OCI-LY7 (cell line): ENCODE data around the gene MOSPD2. TPM values are rescaled to one million over a fixed set of nuclear protein-coding genes. Genes with fewer than 3 reads are reported as not detected.

ENCODE experiments used
- BruUV-seq: library from RNA; stranded (reverse); fragments of 400-500 nt; replicated peaks from 2 replicates; lab custom pipeline; 2021; lab: Mats Ljungman, UMichigan
- CTCF ChIA-PET: fragments of 300-600 bp; sonication (Branson Sonifier 250); formaldehyde crosslinking; loops from one replicate; lab custom pipeline; 2022; ENCODE audit warnings: antibody characterized with exemption; ENCODE audit not compliant: unreplicated experiment; lab: Charles Lee
- POLR2A ChIA-PET: fragments of 300-600 bp; sonication (Branson Sonifier 250); formaldehyde crosslinking; loops from one replicate; lab custom pipeline; 2022; ENCODE audit warnings: antibody characterized with exemption; lab: Charles Lee
- DNase-seq: peaks from one replicate; pipeline ENCODE4 v3.0.0-alpha.2; 2015; ENCODE audit warnings: low spot score
- H2AFZ ChIP-seq: fragments of 200-600 bp; sonication (generic), shearing (Covaris generic); 2 replicates; pipeline ENCODE4 v1.6.1; 2014; ENCODE audit warnings: mild to moderate bottlenecking, antibody characterized with exemption, low read length, moderate library complexity
- H3K27ac ChIP-seq: fragments of 200-600 bp; sonication (generic); 2 replicates; pipeline ENCODE4 v1.5.1; 2014; ENCODE audit warnings: mixed run types, low read depth, mild to moderate bottlenecking, moderate library complexity, low read length, inconsistent platforms; ENCODE audit not compliant: poor library complexity, severe bottlenecking
- H3K36me3 ChIP-seq: fragments of 200-600 bp; sonication (generic); 2 replicates; pipeline ENCODE4 v1.6.1; 2014; ENCODE audit warnings: mild to moderate bottlenecking, antibody characterized with exemption, low read length, moderate library complexity, mixed read lengths; ENCODE audit not compliant: insufficient read depth
- H3K4me1 ChIP-seq: fragments of 200-600 bp; sonication (generic); 2 replicates; pipeline ENCODE4 v1.5.1; 2014; ENCODE audit warnings: mild to moderate bottlenecking, low read length; ENCODE audit not compliant: insufficient read depth, poor library complexity, severe bottlenecking
- H3K4me2 ChIP-seq: fragments of 200-600 bp; sonication (generic); 2 replicates; pipeline ENCODE4 v1.6.1; 2014; ENCODE audit warnings: mild to moderate bottlenecking, low read length
- H3K4me3 ChIP-seq: fragments of 200-600 bp; sonication (generic); 2 replicates; pipeline ENCODE4 v1.5.1; 2014; ENCODE audit warnings: mild to moderate bottlenecking, low read depth, low read length; ENCODE audit not compliant: poor library complexity, severe bottlenecking
- H3K79me2 ChIP-seq: fragments of 200-600 bp; sonication (generic); 2 replicates; pipeline ENCODE4 v1.6.1; 2016; ENCODE audit warnings: low read depth, mild to moderate bottlenecking, low read length, moderate library complexity, mixed read lengths; ENCODE audit not compliant: insufficient read depth
- H3K9me2 ChIP-seq: fragments of 200-600 bp; sonication (generic); 2 replicates; pipeline ENCODE4 v1.6.1; 2016; ENCODE audit warnings: mild to moderate bottlenecking, low read length, mixed read lengths; ENCODE audit not compliant: insufficient read depth
- H3K9me3 ChIP-seq: fragments of 200-600 bp; sonication (generic); 2 replicates; pipeline ENCODE4 v1.6.1; 2014; ENCODE audit warnings: mild to moderate bottlenecking, mixed run types, low read length, mixed read lengths
- H4K20me1 ChIP-seq: fragments of 200-600 bp; sonication (generic); 2 replicates; pipeline ENCODE4 v1.6.1; 2014; ENCODE audit warnings: mild to moderate bottlenecking, antibody characterized with exemption, low read length, moderate library complexity, mixed read lengths; ENCODE audit not compliant: insufficient read depth
- EZH2phosphoT487 ChIP-seq: fragments of 200-600 bp; sonication (generic); IDR thresholded peaks from 2 replicates; pipeline ENCODE4 v1.6.1; 2018; ENCODE audit warnings: low read depth, borderline replicate concordance, mild to moderate bottlenecking, mixed run types, antibody characterized with exemption, low read length, moderate library complexity, mixed read lengths
- intact Hi-C: fragments of 100-400 bp; cut with micrococcal nuclease; formaldehyde crosslinking; loops from one replicate; pipeline ENCODE4 v1.10.0; 2022; ENCODE audit not compliant: unreplicated experiment
- total RNA-seq, 2 experiments: library from RNA; depleted of rRNA in 1 of 2; stranded (reverse); fragments of >200 nt in 1 of 2; shearing (Covaris generic) in 1 of 2; gene quantifications; 2 replicates each; pipeline ENCODE4 v1.2.3, GENCODE V29; 2014 to 2022
- TF ChIP-seq, protein P1 (sequence below): fragments of 200-600 bp; sonication (generic); conservative IDR thresholded peaks from 2 replicates; pipeline ENCODE4 v1.5.1; 2014; ENCODE audit warnings: mild to moderate bottlenecking, antibody characterized with exemption, low read length, moderate library complexity, mixed read lengths

MOSPD2 gene
- total RNA-seq, 2 experiments from 2014 or later, result 8.0 to 11.3 TPM

DNA sequence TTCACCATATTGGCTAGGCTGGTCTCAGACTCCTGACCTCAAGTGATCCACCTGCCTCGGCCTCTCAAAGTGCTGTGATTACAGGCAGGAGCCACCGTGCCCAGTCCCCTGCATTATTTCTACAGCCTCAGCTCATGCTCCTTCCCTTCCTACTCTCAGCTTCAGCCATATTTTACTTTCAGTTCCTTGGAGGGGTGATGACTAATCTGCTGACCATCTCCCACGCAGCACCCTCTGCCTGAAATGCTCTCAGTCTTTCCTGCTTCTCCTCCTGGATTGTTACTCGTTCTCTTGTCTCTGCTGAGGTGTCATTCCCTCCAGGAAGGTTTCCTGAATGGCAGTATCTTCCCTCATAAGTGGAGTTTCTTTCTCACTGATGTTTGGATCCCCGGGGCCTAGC, 63.3 kb downstream of the MOSPD2 start:
- TF ChIP-seq, protein P1, sequence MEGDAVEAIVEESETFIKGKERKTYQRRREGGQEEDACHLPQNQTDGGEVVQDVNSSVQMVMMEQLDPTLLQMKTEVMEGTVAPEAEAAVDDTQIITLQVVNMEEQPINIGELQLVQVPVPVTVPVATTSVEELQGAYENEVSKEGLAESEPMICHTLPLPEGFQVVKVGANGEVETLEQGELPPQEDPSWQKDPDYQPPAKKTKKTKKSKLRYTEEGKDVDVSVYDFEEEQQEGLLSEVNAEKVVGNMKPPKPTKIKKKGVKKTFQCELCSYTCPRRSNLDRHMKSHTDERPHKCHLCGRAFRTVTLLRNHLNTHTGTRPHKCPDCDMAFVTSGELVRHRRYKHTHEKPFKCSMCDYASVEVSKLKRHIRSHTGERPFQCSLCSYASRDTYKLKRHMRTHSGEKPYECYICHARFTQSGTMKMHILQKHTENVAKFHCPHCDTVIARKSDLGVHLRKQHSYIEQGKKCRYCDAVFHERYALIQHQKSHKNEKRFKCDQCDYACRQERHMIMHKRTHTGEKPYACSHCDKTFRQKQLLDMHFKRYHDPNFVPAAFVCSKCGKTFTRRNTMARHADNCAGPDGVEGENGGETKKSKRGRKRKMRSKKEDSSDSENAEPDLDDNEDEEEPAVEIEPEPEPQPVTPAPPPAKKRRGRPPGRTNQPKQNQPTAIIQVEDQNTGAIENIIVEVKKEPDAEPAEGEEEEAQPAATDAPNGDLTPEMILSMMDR, result no peak
- no peak for TF ChIP-seq EZH2phosphoT487
- no peak overlapping the region for H3K4me2 ChIP-seq
- BruUV-seq, result no TSS peak
- H3K36me3 ChIP-seq, result no peaks in the 10 kb centered on the region
- DNase-seq, result no peak
- no peak overlapping the region for H2AFZ ChIP-seq
- POLR2A ChIA-PET, result no interaction called here
- H3K27ac ChIP-seq, result no peak overlapping the region
- H3K4me3 ChIP-seq, result no peak overlapping the region
- no peaks in the 10 kb centered on the region for H3K9me2 ChIP-seq
- no peaks in the 10 kb centered on the region for H3K4me1 ChIP-seq
- no peaks in the 10 kb centered on the region for H3K9me3 ChIP-seq
- H4K20me1 ChIP-seq, result no peaks in the 10 kb centered on the region
- no peaks in the 10 kb centered on the region for H3K79me2 ChIP-seq
- CTCF ChIA-PET, result no interaction called here
- intact Hi-C loops, result no loop called here

DNA sequence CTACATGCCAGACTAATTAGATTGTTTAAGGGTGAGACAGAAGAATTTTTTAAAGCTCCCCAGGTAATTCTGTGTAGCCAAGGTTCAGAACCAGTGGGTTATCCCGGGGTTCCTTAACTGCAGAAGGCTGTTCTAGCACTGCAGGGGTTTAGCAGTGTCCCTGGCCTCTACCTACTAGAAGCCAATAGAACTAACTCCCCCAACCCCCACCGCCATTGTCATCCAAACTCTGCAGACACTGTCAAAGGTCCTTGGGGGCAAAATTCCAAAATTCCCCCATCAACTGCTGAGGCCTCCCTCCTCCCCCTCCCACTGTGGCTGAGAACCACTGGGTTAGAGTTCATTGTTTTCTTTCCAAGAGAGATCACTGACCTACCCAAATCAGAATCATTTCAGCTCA, 66.4 kb downstream of the MOSPD2 start:
- intact Hi-C loops, result no loop called here
- Histone ChIP-seq H3K9me2 (no peaks in the 10 kb centered on the region), H3K4me3 (no peak overlapping the region), H3K4me2 (no peak overlapping the region), H3K9me3 (no peaks in the 10 kb centered on the region), H4K20me1 (no peaks in the 10 kb centered on the region), H3K27ac (no peak overlapping the region), H2AFZ (no peak overlapping the region), H3K4me1 (no peaks in the 10 kb centered on the region), H3K79me2 (no peaks in the 10 kb centered on the region), H3K36me3 (no peaks in the 10 kb centered on the region)
- no peak for TF ChIP-seq EZH2phosphoT487
- TF ChIP-seq, protein P1, result no peak
- CTCF ChIA-PET, result no interaction called here
- no peak for DNase-seq
- BruUV-seq, result no TSS peak
- POLR2A ChIA-PET, result interaction anchor here (0.7 kb wide), 1 partner anchor 14 kb away, joined by 3 read pairs; no protein-coding TSS in a partner anchor

DNA sequence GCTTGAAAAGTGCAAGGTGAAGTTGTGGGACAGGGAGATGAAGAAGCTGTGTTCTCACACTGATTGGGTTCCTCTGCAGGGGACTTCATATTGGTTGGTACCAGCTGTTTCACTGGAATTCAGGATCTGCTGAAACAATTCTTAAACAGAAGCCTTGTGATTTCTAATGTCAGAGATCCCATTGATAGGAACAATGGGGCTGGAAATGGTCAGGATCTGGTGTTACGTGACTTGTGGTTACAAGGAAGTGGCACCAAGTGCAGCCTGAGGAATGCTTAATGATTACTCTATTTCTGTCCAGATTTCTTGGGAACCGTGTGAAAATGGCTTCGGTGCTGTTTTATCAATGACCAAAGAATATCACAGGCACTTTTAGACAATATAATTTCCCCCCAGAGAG, 68.1 kb downstream of the MOSPD2 start:
- no TSS peak for BruUV-seq
- H2AFZ ChIP-seq, result no peak overlapping the region
- intact Hi-C loops, result no loop called here

More for the DNA sequence above, 68.1 kb downstream of the MOSPD2 start:
- Histone ChIP-seq H3K4me3 (no peak overlapping the region), H3K4me2 (no peak overlapping the region), H3K36me3 (no peaks in the 10 kb centered on the region), H4K20me1 (no peaks in the 10 kb centered on the region), H3K9me3 (no peaks in the 10 kb centered on the region), H3K27ac (no peak overlapping the region), H3K4me1 (no peaks in the 10 kb centered on the region), H3K79me2 (no peaks in the 10 kb centered on the region), H3K9me2 (no peaks in the 10 kb centered on the region)
- CTCF ChIA-PET, result no interaction called here
- TF ChIP-seq, protein P1, result no peak
- POLR2A ChIA-PET, result no interaction called here
- no peak for DNase-seq
